GM19397 (cell line): Measurements from ENCODE around the gene TWNK.

Source experiments
- ATAC-seq: cut with Tn5 transposase; IDR thresholded peaks from one replicate; pipeline ENCODE4 v1.9.1; 2021; ENCODE audit warnings: mild to moderate bottlenecking, moderate library complexity; ENCODE audit not compliant: unreplicated experiment

Gene TWNK

GRCh38 chr10:101010329-101010728 is 23.0 kb downstream of the TWNK start:
- ATAC-seq: no peak

GRCh38 chr10:101011517-101012423 is 24.4 kb downstream of the TWNK start:
- no peak for ATAC-seq

- ATAC-seq: peak; percentile 67
Observed at GRCh38 chr10:101012525-101013364, 25.4 kb downstream of the TWNK start.

- no peak for ATAC-seq
Observed at GRCh38 chr10:101013365-101013825, 26.1 kb downstream of the TWNK start.

GRCh38 chr10:101014230-101014884 is 27.0 kb downstream of the TWNK start:
- ATAC-seq: no peak

GRCh38 chr10:101014966-101015581 is 27.7 kb downstream of the TWNK start:
- no peak for ATAC-seq

- no peak for ATAC-seq
Observed at GRCh38 chr10:101015582-101015973, 28.2 kb downstream of the TWNK start.

- no peak for ATAC-seq
Observed at GRCh38 chr10:101016814-101017213, 29.5 kb downstream of the TWNK start.

GRCh38 chr10:101018118-101018599 is 30.8 kb downstream of the TWNK start:
- ATAC-seq: no peak

- no peak for ATAC-seq
Observed at GRCh38 chr10:101018600-101019439, 31.5 kb downstream of the TWNK start.

- ATAC-seq: no peak
Observed at GRCh38 chr10:101019440-101019703, 32.0 kb downstream of the TWNK start.

GRCh38 chr10:101020427-101021075 is 33.2 kb downstream of the TWNK start:
- ATAC-seq: no peak

GRCh38 chr10:101021239-101021638 is 33.9 kb downstream of the TWNK start:
- no peak for ATAC-seq

- no peak for ATAC-seq
Observed at GRCh38 chr10:101021692-101022251, 34.4 kb downstream of the TWNK start.

GRCh38 chr10:101022967-101023705 is 35.8 kb downstream of the TWNK start:
- no peak for ATAC-seq

GRCh38 chr10:101027106-101027720 is 39.9 kb downstream of the TWNK start:
- ATAC-seq: no peak

- ATAC-seq: no peak
Observed at GRCh38 chr10:101028446-101029337, 41.3 kb downstream of the TWNK start.
